GM18868 (cell line): Measurements from ENCODE around the gene POLE3.
"Not testable (repeated sequence)": the region's sequence is repeated elsewhere in the genome, so short reads cannot be mapped to it uniquely, and the experiment has no call there.

Source experiments
- ATAC-seq: cut with Tn5 transposase; IDR thresholded peaks from one replicate; pipeline ENCODE4 v1.9.1; 2021; ENCODE audit warnings: mild to moderate bottlenecking, moderate library complexity; ENCODE audit not compliant: unreplicated experiment

POLE3 gene

DNA sequence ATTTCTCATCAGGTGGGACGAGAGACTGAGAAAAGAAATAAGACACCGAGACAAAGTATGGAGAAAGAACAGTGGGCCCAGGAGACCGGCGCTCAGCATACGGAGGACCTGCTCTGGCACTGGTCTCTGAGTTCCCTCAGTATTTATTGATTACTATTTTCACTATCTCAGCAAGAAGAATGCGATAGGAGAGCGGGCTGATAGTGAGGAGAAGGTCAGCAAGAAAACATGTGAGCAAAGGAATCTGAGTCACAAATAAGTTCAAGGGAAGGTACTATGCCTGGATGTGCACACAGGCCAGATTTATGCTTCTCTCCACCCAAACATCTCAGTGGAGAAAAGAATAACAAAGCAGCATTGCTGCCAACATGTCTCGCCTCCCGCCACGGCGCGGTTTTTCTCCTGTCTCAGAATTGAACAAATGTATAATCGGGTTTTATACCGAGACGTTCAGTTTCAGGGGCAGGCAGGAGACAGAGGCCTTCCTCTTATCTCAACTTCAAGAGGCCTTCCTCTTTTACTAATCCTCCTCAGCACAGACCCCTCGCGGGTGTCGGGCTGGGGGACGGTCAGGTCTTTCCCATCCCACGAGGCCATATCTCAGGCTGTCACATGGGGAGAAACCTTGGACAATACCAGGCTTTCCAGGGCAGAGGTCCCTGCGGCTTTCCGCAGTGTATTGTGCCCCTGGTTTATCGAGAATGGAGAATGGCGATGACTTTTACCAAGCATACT is 31.2 kb downstream of the POLE3 start:
- ATAC-seq = not testable (repeated sequence)

DNA sequence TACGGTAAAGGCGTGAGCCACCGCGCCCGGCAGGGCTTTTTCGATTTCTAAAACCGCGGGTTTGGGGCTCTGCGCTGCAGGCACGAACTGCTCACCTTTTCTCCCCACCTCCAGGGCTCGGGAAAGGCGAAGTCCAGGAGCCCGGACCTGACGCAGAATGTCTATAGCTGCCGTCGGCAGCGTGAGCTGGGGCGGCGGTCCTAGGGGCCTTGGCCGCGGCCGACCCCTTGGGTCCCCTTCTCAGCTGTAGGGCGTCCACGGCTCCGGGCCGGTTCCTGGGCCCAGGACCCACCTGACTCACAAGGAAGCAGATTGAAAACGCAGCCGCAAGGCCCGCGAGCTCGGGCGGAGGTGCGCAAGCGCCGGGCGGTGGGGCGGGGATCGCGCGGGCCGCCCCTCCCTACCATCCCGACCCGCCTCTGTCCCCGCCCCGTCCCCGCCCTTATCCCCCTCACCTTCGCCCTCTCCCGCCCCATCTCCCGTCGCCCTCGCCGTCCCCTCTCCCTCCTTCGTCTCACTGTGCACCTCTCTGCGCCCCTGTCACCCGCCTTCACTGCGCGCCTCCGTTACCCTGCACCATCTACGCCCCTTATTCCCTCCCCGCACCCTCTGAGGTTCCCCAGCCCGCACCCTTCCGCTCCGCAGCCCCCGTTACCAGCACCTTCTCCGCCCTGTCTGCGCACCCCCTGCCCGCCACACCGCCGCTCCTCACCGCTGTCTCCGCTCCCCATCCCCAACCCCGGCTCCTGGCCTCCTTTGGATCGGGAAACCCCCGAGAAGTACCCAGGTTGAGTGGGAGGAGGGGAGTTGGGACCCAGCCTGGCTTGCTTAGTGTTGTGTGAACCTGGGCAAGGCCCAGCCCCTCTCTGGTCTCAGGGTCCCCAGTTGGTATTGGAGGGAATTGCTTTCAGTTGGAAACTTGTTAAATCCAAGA is 33.6 kb downstream of the POLE3 start, which contains the start of gene HDHD3:
TSS of gene HDHD3 (minus strand) at position 353 of the 934 bp plus-strand sequence. CDS start 2,632 bp downstream, outside the sequence.
- peak; percentile 68 for ATAC-seq

DNA sequence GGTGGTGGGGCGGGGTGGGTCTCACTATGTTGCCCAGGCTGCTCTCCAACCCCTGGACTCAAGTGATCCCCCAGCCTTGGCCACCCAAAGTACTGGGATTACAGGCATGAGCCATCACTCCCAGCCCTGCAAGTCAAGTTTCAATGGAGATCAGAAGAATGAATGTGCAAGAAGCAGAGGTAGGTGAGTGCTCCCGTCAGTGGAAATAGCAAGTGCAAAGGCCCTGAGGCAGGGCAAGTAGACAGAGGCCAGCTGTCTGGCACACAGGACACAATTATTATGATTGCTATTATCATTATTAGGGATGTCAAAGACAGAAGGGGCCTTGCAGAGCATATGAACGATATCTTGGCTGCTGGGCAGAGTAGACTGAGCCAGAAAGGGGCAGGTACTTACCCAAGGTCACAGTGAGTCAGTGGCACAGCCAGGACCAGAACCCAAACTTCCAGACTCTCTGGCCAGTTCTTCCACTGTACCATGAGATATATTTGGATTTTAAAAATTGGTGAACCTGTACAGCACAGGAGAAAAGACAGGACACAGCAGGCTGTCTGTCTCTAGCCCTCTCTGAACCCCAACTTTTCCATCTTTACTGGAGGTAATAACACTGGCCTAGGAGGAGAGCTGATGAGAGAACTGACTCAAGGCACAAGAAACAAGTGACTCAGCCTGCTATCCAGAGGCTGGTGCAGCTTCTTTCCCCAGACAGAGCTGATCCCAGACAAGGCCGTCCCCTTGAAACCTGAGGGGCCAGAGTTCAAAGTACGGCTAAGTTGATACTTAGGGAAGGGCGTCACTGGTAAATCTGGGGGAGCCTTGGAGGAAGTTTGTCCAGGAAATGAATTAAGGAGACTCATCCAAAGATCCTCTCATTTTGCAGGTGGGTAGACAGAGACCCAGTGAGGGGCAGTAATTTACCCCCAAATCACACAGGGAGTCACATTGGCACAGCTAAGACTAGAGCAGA is 35.1 kb downstream of the POLE3 start:
- ATAC-seq = no peak

DNA sequence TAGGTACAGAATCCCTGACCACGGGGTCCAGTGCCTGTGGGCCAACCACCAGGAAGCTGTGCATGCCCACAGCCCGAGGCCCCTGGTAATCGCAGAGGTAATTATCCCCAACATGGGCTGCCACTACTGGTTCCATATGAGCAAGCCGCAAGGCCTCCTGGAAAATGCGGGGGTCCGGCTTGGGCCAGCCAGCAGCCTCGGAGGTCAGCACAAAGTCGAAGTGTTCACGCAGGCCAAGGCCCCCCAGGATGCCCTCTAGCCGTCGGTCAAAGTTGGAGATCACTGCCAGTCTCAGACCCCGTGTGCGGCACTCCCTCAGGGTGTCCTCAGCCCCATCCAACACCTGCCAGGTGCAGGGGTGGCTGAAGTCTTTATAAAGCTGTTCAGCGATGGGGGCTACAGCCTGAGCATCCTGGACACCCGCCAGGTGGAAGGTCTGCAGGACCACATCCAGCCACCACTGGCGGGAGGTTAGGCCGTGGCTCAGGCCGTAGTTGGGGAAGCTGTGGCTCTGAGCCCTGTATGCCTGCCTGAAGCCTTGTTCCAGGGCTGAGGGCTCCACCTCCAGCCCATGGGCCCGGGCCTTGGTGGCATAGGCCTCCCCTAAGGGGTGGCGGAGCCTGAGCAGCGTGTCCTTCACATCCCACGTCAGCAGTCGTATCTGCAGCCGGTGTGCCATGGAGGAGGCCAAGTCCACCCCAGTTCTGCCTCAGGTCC is 36.6 kb downstream of the POLE3 start:
- no peak for ATAC-seq

DNA sequence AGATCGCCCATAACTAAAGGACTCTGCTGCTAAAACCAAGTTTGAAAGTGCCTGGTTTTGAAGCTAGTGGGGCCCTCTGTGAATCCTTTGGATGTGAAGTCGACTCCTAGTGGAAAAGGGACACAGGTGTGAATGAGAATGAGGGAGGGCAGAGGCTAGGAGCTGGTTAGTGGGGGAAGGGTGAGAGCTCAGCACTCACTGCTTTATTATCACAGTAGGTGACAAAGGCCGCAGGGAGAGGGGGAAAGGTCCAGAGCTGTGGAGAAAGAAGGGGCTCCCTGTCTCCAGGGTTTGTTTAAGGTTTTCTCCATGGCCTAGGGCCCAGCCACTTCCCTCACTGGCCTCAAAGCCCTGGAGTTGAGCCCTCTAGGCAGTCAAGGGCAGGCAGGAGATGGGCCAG is 37.2 kb downstream of the POLE3 start:
- ATAC-seq = no peak

DNA sequence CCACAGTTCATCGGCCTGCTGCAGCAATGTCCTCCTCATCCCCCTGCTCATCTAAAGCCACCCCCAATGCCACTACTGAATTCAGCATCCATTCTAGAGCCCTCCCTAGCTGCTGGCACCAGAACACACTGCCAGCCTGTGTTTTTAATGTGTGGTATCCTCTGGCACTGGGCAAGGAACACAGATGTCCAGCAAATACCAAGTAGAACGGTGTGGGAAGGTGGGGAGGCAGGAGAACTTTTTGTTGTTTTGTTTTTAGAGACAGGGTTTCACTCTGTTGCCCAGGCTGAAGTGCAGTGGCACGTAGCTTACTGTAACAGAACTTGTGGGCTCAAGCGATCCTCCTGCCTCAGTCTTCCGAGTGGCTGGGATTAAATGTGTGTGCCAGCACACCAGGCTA is 38.4 kb downstream of the POLE3 start:
- ATAC-seq = no peak

DNA sequence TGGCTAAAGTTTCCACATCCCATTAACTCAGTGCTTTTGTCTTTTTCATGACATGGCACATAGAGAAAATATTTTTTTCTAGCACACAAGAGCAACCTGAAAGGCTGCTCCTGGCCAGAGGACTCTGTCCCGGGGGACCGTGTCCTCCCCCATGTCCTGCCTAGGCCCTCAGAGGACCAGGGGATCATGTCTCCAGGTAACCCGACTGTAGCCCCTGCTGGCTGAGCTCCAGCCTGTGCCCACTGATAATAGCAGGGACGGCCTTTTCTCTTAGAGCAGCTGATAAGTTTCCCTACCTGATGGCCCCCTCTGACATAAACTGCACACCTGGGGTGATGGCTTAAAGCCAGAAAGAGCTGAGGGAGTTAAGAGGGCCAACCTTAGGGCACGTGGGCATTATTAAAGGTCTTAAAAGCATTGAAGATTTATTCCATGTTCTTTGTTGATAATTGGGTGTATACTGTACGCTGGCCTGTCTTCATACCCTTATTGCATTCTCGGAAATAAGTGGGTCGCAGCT is 39.6 kb downstream of the POLE3 start:
- ATAC-seq = no peak

DNA sequence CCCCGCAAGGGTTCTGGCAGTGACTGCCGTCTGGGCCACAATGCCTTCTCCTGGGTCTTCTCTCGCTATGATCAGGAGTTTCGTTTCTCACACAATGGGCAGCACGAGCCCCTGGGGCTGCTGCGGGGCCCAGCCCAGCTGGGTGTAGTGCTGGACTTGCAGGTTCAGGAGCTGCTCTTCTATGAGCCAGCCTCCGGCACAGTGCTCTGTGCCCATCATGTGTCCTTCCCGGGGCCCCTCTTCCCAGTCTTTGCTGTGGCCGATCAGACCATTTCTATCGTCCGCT is 40.7 kb downstream of the POLE3 start:
- ATAC-seq = no peak

DNA sequence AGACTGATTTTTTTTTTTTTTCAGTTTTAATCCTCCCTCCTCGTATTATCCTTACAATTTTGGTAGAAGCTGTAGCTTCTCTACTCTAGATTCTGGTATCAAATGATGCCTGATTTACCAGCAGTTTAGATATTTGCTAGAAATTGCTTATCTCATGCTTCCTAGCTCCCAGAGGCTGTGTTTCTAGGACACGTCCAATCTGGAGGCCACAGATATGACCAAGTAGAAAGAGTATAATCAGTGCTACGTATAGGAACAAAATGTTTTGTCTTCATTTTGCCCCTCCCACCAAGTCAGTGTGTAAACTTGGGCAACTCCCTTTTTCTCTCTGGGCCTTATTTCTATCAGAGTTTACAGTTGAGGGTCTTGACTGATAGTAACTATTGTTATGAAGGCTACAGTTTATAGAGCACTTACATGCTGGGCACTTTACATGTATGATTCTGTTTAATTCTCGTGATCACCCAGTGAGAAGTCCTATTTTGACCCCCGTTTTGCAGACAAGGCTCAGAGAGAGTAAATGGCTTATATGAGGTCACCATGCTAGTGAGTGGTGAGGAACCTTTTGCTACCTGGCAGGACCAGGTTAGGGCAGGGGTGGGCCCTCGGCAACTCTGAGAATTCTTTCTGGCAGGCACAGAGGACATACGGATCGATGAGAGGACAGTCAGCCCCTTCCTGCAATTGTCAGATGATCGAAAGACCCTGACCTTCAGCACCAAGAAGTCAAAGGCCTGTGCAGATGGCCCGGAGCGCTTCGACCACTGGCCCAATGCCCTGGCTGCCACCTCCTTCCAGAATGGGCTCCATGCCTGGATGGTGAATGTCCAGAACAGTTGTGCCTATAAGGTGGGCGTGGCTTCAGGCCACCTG is 41.3 kb downstream of the POLE3 start:
- ATAC-seq = no peak

DNA sequence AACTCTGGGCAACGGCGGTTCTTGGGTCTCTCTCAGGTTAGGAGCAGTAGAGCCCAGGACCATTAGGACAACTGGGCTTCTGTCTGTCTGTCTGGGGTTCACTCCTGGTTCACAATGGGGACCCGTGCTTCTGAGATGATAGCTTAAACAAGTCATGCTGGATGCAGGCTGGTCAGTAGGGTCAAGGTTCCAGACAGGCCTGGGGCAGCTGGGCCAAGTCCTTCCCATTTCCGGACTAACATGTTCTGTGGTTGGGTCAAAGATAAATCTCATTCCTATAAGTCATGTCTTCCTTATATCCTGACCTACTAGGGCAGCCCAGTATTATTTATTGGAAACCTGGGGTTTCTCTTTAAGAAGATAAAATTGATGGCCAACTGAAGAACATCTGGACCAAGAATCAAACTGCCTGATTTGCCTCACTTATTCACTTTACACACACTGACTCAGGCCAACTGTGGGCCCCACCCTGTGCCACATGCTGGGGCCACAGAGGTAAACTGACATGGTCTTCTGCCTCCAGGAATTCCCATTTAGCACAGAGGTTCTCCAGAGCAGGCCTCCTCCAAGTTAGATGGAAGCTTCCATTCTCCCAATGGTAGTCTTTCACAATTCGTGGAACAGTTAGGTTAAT is 42.0 kb downstream of the POLE3 start:
- ATAC-seq = no peak

DNA sequence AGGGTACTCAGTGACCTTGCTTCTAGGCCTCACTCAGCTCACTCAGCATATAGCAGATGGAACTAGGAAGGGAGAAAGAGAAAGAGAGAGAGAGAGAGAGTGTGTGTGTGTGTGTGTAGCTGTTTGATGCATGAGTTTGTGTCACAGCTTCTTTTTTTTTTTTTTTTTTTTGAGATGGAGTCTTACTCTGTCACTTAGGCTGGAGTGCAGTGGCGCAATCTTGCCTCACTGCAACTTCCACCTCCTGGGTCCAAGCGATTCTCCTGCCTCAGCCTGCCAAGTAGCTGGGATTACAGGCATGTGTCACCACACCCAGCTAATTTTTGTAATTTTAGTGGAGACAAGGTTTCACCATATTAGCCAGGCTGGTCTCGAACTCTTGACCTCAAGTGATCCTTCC is 44.8 kb downstream of the POLE3 start:
- not testable (repeated sequence) for ATAC-seq

DNA sequence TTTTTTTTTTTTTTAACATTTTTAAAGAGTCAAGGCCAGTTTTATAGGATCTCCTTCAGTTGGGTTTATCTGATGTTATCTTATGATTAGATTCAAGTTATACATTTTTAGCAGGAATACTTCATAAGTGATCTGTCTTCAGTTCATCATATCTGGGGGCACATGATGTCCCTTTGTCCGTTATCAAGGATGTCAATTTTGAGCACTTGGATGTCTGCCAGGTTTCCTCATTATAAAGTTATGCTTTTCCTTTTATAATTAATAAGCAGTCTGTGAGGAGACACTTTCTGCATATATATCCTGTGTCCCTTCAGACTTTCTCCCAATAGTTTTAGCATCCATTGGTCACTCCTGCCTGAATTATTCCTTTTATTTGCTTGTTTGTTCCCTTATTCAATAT is 45.5 kb downstream of the POLE3 start:
- ATAC-seq = no peak

DNA sequence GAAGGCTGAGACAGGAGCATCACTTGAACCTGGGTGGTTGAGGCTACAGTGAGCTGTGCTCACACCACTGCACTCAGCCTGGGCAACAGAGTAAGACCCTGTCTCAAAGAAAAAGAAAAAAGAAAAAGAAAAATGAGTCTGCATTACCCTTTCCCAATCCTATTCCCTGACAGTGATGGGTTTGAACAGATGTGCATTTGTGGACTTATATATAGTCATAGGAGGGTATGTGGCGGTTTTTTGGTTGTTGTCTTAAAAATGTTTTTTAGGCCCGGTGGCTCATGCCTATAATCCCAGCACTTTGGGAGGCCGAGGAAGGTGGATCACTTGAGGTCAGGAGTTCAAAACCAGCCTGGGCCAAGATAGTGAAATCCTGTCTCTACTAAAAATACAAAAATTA is 47.1 kb downstream of the POLE3 start:
- no peak for ATAC-seq

DNA sequence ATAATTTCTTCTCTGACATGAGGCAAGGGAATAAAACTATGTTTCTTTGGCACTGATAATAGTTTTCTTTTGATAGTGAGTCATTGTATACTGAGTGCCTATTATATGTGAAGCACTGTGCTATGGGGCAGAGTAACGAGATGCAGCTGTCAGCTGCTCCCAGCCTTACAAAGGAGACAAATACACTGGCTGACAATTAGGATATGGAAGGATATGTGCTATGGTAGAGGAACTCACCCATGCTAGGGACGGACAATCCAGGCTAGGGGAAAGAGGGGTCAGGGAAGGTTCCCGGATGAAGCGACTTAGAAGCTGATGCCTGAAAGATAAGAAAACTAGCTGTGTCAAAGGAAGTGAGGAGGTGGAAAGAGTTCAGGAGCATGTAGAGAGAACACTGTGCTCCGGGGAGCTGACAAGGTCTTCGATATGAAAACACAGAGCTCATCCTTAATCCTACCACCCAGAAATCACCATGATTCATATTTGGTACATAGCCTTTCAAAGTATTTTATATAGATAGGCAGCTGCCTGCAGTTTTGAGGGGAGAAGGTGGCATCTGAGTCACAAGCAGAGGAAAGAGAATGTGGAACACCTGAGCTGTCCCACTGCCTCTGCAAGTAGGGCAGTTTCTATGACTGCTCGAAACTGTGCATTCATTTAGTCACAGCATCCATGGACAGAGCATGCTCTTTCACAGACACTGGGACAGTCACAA is 49.0 kb downstream of the POLE3 start:
- ATAC-seq = no peak

DNA sequence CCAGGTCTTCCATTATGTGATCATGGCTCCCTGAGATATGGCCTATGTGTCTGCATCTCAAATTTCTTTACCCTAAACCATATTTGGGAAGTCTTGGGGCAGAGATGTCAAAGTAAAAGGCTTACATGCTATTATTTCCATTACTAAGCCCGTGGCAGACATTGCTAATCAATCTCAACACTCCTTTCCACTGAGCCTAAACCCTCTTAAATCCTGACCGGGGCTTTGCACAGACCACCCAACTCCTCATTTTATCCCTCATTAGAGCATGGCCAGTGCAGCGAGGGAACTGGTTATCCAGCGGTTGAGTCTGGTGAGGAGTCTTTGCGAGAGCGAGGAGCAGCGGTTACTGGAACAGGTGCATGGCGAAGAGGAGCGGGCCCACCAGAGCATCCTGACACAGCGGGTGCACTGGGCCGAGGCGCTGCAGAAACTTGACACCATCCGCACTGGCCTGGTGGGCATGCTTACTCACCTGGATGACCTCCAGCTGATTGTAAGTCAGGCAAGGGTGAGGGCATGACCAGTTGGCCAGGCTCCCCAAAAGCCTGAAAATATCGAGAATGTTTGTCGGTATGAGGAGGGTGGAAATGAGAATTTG is 50.1 kb downstream of the POLE3 start:
- ATAC-seq = no peak

DNA sequence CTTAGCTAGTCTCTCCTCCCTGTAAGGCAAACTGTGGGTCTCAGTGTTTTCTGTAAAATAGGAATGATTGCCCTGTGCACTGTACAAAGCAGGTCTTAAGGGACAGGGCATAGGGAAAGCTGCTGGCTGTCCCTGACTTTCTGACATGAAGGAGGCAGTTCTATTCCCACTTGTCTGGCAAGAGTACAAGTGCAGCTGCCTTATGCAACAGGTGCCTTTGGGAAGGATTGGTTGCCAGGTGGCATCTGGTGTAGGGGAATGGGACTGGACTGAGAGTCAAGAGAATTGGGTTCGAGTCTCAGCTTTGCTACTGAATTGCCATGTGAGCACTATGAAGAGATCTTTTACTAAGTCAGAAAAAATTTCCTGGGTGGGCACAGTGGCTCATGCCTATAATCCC is 51.1 kb downstream of the POLE3 start:
- no peak for ATAC-seq
